PC-9 (cell line): ENCODE data around the gene AADACL4.

Experiments
- CTCF ChIP-seq: fragments of 200-600 bp; sonication (generic); conservative IDR thresholded peaks from 2 replicates; pipeline ENCODE4 v1.6.1; 2017; ENCODE audit warnings: mixed run types, antibody characterized with exemption, mild to moderate bottlenecking, moderate library complexity
- EZH2 ChIP-seq: fragments of 200-600 bp; sonication (generic); IDR thresholded peaks from 2 replicates; pipeline ENCODE4 v1.8.0; 2017; ENCODE audit warnings: antibody characterized with exemption, low read depth

GRCh38 chr1:12666141-12666735 lies 22.4 kb downstream of the AADACL4 start:
- TF ChIP-seq CTCF, result no peak
- TF ChIP-seq EZH2, result no peak
